Stromal cell of bone marrow (primary cell): ENCODE data around the gene BAHCC1.

Experiments
- DNase-seq: peaks from one replicate; pipeline ENCODE4 v3.0.0-alpha.2; 2012; ENCODE audit warnings: low read depth

The BAHCC1 gene

DNA sequence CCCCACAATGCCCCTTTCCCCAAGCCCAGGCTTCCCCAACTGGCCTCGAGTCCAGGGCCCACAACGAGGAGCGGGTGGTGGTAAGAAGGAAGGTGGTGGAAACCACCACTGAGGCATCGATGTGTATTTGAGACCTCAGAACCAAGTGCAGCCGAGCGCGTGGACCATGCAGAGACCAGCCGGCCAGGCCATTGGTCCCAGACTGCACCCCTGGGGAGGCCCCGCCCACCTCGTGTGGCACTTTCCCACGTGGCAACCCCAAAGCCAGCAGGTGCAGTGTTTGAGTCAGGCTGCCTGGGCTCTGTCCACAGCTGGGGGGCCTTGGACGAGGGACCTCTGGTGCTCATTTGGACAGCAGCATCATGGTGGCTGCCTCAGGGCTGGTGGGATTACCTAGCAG, 28.1 kb upstream of the BAHCC1 start:
- no peak for DNase-seq

DNA sequence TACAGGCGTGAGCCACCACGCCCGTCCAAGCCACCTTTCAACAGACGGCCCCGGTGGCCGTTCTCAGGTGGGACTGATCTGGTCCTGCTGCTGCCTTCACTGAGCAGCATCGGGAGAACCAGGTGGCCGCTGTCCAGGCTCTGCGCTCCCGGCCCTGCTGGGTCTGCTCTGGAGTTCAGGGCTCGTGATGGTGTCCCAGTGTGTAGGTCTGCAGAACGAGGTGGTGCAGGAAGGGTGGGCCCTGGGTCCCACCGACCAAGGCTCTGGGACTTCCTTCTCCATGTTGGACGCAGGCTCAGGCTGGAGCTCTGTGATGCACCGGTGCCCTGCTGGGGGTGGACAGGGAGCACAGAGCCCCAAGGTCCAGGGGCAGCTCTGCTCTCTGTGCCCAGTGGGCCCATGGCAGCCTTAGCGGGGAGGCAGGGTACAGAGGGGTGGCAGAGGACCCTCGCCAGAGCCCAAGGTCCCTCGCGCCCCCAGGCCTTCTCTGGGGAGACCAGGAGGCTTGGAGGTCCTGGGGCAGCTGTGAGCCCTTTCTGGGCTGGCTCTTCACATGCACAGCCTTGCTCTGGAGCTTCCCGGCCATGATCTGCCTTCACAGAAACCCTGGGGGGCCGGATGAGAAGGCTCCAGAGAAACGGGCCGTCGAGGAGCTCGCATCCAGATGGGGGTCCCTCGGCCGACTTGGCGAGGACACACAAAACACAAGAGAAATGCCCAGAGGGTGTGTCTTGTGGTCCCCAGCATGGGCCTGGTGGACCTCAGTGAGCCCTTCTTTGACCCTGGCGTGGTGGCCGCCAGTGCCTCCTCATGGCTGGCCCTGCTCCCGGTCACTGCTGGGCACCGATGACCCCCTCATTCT, 26.9 kb upstream of the BAHCC1 start:
- no peak for DNase-seq

DNA sequence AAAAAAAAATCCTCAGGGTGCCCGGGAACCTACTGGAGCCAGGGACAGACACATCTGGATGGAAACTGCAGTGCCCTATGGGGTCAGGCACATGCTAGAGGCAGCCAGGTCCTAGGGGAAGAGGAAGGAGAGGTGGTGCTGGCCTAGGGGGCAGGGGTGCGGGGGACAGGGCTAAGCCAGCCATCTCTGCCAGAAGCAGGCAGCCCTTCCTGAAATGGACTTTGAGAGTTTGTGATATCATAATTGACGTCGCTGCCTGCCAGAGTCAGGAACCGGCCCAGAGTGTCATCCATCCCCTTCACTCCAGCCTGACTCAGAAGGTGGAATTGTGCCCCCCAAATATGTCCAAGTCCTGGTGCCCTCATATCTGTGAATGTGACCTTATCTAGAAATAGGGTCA, 25.0 kb upstream of the BAHCC1 start:
- DNase-seq: no peak

DNA sequence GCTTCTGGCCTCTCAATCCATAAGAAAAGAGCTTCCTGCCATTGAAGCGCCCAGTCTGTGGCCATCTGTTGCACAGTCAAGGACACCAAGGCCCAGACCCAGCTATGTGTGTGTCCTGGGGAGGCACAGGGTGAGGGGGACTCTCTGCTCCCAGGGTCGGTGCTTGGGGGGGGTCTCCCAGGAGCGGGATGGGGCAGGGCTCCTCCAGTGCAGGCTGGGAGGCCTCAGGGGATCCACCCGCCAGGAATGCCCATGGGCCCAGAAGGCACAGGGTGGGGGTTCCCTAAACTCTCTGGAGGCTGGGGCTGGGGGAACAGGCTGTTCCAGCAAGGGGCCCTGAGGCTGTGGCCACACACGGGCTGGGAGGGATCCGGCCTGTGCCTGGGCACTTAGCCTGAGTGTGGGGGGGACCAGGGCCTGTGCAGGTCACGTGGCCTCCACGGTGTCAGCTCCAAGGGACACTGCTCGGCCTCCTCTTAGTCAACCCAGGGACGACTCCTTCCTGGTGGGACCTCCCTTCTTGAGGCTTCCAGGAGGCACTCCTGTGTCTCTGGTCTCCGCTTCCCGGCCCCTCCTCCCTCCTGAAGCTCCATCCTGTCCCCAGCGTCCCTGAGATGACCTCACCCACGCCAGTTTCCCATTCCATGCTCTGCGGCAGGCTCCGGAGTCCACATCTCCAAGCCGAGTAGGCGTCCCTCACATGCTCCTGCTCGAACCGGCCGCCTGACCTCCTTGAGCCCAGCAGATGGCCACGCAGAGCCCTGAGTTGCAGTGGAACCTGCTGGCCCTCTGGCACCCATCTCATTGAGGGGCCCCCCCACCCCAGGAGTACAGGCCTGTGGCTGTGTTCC, 23.1 kb upstream of the BAHCC1 start:
- no peak for DNase-seq

DNA sequence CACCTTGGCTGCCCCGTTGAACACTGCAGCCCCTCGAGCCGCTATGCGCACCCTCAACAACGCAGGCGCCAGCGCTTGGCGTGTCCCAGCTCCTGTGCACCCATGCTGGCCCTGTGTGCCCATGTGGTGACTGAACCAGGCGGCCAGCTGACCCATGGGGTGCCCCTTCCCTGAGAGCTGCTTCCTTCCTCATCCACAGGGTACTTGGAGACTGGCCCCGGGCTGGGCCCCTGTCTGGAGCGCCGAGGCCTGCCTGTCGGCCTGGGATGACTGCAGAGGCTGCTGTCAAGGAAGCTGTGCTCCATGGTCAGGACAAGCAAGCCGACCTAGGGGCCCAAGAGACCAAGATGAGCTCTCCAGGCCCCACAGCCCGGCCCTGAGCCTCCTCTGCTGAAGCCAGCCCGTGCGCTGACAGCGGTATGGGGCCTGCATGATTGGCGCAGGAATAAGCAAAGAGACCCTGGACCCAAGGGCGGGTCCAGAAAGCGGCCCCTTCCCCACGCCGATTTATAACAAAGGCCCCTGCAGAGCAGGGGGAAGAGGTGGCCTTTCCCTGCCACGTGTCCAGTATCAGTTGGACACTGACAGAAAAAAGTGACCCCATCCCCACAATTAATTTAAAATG, 21.6 kb upstream of the BAHCC1 start:
- DNase-seq: no peak

DNA sequence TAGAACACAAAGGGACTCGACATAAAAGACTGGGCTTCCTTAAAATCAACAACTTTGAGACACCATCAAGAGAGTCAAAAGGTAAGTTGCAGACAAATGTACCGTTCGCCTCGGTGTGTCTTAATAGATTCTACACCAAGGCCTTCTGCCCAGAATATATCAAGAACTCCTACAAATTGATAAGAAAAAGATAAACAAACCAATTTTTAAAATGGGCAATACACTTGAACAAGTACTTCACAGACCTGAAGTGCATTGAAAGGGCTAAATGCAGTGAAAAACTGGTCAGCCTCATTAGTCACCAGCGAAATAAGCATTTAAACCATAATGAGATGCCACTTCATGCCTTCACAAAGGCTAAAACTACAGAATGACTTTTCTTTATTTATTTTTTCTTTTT, 20.4 kb upstream of the BAHCC1 start:
- no peak for DNase-seq

DNA sequence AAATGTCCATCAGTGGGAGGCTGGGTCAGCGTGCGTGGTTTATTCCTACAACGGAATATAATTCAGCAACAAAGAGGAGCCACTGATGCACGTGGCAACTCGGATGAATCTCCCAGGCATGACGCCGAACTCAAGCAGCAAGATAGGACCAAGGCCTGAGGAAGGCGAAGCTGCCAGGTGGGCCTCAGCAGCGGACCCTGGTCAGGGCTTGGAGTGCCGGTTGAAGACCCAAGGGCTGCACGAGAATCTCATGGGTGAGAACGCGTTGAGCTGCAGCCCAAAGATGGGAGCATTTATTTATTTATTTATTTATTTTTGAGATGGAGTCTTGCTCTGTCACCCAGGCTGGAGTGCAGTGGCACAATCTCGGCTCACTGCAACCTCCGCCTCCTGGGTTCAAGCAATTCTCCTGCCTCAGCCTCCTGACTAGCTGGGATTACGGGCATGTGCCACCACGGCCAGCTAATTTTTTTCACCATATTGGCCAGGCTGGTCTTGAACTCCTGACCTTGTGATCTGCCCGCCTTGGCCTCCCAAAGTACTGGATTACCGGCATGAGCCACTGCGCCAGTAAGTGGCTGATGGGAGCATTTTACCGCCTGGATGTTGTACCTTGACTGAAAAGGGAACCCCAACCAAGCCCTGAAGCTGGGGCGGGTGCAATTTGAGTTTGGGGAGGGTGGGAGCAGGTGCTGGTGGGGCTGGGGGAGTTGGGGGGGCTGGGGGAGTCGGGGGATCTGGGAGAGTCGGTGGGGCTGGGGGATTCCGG, 18.1 kb upstream of the BAHCC1 start:
- DNase-seq: no peak

DNA sequence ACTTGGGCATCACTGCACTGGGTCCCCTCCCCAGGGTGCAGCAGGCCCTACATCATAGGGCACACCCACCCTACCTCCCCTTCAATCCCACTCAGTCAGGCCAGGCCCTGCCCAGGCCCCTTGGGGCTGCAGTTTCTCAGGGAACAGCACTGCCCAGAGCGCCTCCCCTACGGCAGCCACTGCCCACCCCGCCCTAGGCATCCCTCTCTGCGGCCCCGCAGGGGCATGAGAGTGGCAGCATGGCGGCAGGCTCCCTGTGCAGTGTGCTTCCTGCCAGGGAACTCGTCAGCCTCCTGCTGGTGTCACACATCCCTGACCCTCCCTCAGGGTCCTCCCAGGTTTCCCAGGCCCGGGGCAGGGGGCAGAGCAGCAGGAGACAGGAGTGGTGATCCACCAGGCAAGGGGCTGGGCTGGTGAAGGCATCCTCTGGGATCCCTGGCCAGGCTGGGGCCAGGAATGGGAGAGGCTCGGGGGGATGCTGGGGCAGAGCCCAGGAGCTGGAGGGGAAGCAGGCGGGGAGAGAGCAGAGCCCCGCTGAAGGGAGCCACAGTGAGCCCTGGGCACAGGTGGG, 16.2 kb upstream of the BAHCC1 start:
- no peak for DNase-seq

DNA sequence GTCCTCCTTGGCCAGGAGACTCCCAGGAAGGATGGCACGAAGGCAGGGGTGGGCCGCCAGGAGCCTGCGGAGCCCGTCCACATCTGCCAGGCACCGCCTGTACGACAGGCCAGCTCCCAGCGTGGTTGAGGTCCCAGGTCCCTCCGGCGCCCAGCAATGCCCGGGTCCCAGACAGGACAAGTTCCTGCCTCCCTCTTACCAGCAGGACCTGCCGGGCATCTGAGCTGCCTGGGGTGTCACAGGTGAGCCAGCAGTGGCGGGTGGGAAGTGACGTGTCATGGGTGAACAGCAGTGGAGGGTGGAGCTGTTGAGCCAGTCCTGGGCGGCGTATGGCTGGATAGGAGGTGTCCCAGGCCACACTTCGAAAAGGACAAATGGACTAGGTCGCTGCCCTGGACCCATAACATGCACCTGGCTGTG, 15.7 kb upstream of the BAHCC1 start:
- no peak for DNase-seq

DNA sequence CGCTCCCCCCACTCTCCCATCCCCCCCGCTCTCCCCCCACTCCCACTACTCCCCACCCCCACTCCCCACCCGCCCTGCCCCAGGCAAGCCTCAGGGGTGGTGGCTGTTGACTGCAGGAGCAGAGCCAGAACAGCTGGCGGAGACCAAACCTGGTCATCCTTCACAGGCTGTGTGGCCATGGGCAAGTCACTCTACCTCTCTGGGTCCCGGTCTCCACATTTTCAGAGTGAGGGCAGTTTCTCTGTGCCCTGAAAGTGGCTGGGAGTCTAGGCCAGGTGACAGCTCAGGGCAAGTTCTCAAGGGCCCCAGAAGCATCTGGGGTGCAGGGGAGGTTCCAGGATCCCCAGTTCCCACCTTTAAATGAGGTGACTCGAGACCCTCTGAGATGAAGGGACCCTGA, 15.1 kb upstream of the BAHCC1 start:
- no peak for DNase-seq

DNA sequence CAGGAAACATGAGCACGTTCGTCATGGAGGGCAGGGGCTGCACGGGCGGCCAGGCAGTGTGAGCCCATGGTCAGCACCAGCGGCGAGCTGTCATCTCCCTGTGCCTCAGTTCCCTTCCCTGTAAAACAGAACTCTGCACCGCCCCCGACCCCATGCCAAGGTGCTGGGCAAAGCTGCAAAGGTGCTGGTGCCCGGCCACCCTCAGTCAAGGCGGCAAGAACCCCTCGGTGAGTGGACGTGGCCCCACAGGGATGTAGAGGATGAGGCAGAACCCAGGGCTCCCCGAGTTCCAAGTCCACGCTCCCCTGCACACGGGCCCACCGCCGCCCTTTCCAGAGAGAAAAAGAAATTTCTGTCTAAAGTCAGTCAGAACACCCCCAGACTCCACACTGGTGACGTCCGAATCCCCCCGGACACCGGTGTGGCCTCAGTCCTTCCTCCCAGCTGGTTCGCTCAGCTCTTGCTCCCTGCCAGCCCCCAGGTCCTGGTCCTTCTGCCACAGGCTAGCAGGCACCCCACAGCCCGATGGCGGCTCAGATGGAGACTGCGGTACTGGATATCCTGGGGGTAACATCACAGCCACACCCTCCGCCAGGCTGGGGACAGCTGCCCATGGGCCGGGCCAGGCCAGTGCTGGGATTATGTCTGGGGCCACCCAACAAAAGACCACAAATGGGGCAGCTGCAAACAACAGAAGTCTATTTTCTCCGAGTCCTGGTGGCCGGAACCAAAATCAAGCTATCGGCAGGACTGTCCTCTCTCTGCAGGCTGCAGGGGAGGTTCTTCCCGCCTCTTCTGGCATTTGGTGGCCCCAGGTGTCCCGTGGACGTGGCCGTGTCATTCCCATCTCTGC, 14.4 kb upstream of the BAHCC1 start:
- no peak for DNase-seq

DNA sequence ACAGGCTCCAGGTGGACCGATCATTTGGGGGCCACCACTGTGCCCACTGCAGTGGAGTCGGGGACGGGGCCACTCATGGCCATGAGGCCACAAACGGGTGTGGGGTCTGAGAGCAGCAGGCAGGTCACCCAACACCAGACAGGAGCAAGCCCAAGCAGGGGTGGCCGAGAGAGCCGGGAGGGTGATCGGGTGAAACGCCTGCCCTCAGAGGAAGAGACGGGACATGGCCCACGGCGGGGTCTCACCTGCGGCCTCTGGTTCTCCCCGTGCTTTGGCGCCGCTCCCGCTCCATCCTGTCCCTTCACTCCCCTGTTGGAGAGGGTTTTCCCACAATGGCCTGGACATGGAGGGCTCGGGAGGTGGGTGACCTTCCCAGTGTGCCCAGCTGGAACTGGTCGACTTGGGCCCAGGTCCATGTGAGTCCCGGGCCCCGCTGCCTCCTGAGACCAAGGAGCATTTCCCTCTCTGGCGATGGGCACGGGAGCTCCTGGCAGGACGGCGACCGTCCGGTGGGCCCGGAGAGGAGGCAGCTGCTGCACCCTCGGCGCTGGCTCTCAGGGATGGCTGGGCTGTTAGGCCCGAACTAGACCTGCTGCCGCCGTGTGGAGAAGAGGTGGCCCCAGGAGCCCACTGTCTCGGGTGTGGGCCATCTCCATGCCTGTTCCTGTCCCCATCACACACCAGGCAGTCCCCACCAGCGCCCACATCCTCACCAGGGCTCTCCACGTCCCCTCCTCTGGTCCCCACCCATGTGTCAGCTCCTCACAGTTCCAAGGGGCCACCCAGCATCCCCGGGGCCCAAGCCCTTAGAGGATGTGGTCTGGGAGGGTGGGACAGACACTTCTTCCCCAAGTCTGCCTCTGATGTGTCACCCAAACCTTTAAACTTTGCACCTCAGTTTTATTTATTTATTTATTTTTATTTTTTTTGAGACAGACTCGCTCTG, 13.4 kb upstream of the BAHCC1 start:
- DNase-seq: no peak

DNA sequence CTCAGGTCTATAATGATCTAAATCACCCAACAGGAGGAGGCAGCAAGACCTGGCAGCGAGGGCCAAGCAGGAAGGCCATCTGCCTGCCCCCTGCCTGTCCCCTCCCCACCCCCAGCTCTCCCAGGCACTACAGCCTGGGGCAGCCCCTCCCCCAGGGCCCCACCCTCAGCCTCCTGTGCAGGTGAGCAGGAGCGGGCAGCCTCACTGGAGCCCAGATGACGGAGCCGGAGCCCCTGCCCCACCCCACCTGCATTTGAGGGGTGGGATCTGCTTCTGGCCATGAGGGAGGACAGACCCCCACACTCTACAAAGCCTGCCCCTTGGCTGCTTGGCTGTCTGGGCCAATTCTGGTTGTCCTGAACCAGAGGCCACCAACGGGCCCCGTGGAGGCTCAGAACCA, 12.4 kb upstream of the BAHCC1 start:
- DNase-seq: no peak

DNA sequence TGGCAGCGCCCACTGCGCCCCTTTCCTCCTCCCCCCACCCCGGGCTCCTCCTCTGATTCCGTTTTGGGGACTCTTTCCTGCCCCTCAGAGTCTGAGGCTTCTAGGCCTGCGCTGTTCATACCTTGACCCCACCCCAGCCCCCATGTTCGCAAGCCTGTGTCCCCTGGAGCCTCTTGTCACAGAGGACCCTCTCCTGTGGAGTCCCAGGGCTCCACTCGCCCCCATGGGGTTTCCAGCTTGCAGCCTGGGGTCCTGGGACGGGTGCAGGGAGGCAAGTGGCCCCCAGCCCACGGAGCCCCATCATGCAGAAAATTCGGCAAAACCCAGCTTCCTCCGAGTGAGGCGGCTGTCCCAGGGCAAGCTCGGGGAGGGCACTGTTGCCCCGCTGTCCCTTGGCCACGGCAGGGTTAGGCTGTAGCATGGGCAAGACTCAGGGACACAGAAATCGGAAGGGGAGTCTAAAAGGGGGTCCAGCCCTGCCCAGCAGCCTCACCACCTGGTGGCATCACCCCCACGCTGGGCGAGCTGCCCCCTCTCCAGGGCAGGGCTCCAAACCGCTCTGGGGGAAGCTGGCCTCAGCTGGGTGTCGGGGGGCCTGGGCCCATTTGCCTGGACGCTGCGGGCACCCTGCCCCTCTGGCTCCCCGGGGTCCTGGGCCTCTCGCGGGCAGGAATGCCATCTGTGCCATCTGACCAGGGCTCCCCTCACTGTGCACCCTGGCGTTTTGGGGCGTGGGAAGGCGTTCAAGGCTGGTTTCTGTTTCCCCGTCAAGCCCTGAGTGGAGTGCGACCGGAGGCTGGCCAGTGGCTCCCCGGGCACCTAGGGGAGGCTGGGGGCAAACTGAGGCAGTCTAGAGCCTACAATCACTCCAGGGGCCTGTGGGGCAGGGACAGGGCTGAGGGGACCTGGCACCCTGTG, 11.5 kb upstream of the BAHCC1 start:
- no peak for DNase-seq

DNA sequence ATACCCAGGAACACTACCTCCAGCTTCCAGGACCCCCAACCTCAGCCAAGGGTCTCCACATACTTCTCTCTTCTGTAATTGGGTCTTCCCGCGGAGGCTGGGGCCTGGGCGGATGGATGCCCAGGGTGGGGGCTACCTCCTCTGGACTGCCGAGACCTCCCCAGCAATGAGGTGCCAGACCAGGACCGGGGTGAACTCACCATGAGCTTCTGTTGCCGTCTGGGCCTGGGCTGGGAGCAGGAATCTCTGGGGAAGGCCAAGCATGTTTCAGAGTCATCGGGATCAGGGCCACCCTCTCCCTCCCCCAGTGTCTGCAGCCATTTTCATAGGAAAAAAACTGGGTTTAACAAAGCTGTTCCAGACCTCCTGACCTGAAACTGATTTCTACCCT, 10.3 kb upstream of the BAHCC1 start:
- no peak for DNase-seq

DNA sequence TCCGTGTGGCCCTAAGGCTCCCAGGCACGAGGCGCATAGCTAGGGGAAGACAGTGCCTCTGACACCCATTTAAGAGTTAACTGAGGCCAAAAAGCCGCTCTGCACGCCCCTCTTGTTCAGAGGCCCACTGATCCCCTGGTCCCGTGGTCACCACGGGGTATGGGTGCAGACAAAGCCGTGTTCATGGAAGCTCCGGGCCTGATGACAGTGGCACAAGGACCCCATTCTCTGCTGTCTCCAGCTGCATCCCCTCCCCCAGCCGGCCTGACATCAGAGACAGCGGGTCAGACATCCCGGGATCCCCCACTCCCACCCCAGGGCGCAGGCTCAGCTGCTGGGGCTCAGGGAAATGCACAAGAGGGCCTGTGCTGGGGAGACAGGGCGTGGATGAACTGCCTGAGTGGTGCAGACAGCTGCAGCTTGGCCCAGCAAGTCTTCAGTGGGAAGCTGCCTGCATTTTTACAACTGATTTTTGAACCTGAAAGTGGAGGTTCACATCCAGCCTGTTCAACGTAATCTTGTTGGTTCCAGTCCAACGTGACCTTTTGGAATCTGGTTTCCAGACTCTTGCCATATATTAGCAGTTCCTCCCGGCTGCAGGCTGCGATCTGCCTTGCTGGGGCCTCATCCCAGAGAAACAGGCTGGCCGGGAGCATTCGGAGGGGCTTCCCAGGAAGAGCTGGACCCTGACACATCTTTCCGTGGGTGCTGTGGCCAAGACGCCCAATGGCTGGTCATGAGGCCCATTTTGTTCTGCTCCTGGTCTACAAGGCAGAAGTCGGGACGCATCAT, 9.7 kb upstream of the BAHCC1 start:
- no peak for DNase-seq

DNA sequence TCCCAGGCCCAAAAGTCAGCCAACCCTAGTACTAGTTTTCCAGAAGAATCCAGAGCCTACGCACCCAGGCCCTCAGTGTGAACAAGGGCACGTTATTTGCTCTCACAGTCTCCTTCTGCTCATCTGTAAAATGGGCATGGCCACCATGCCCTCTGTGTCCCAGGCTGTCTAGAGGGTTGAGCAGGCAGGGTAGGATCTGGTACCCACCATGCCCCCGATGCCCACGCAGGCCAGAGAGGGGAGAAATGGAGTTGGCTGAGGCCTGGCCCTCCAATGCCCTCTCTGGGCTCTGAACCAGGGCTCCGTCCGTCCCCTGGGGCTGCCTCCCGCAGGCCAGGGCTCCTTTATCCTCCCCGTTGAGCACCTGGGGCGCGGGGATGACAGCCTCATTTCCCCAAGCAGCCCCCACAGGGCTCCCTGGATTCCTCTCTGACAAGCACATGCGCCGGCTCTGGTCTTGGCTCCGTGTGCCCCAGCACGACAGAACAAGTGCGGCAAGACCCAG, 9.1 kb upstream of the BAHCC1 start:
- DNase-seq: no peak
